Neural cell (in vitro differentiated cells): ENCODE measurements around the gene CRYGS. TPM values are rescaled to one million over a fixed set of nuclear protein-coding genes. Genes with fewer than 3 reads are reported as not detected.

Experiments
- H2AFZ ChIP-seq: fragments of 200-600, 300-800 bp; sonication (generic), shearing (Covaris generic); 2 replicates; pipeline ENCODE4 v1.6.0; 2014; ENCODE audit warnings: low read depth, mild to moderate bottlenecking, antibody characterized with exemption, low read length, moderate library complexity
- H3F3A ChIP-seq: fragments of 200-600 bp; shearing (Covaris generic); 2 replicates; pipeline ENCODE4 v1.6.1; 2016; ENCODE audit warnings: mild to moderate bottlenecking, moderate library complexity, mixed read lengths, antibody characterized with exemption, low read length; ENCODE audit not compliant: insufficient read depth, poor library complexity, severe bottlenecking
- H3K27ac ChIP-seq: fragments of 200-600, 300-800 bp; sonication (generic), shearing (Covaris generic); 2 replicates; pipeline ENCODE4 v1.5.1; 2014; ENCODE audit warnings: mild to moderate bottlenecking, low read length, moderate library complexity
- H3K27me3 ChIP-seq: fragments of 300-800, 200-600 bp; sonication (generic), shearing (Covaris generic); 2 replicates; pipeline ENCODE4 v1.6.0; 2014; ENCODE audit warnings: mild to moderate bottlenecking, low read depth, low read length, moderate library complexity; ENCODE audit not compliant: insufficient read depth
- H3K36me3 ChIP-seq: fragments of 300-800, 200-600 bp; sonication (generic), shearing (Covaris generic); 2 replicates; pipeline ENCODE4 v1.5.1; 2014; ENCODE audit warnings: mild to moderate bottlenecking, antibody characterized with exemption, low read length, moderate library complexity; ENCODE audit not compliant: insufficient read depth
- H3K4me2 ChIP-seq: fragments of 300-800, 200-600 bp; sonication (generic), shearing (Covaris generic); 2 replicates; pipeline ENCODE4 v1.6.0; 2014; ENCODE audit warnings: mild to moderate bottlenecking, low read length
- H3K4me3 ChIP-seq: fragments of 300-800, 200-600 bp; sonication (generic), shearing (Covaris generic); 2 replicates; pipeline ENCODE4 v1.5.1; 2014; ENCODE audit warnings: mild to moderate bottlenecking, low read length, moderate library complexity
- H3K79me2 ChIP-seq: fragments of 200-600 bp; shearing (Covaris generic); replicated peaks from 2 replicates; pipeline ENCODE4 v1.6.0; 2014; ENCODE audit warnings: mild to moderate bottlenecking, low read length, moderate library complexity; ENCODE audit not compliant: insufficient read depth
- H3K9ac ChIP-seq: fragments of 300-800, 200-600 bp; sonication (generic), shearing (Covaris generic); 2 replicates; pipeline ENCODE4 v1.6.1; 2016; ENCODE audit warnings: mild to moderate bottlenecking, low read length, mixed read lengths
- H3K9me2 ChIP-seq: fragments of 200-600 bp; shearing (Covaris generic); 2 replicates; pipeline ENCODE4 v1.6.1; 2016; ENCODE audit warnings: mild to moderate bottlenecking, low read length, mixed read lengths; ENCODE audit not compliant: insufficient read depth
- H3K9me3 ChIP-seq: fragments of 200-600, 300-800 bp; sonication (generic), shearing (Covaris generic); 2 replicates; pipeline ENCODE4 v1.6.1; 2016; ENCODE audit warnings: mild to moderate bottlenecking, mixed run types, low read length, moderate library complexity, mixed read lengths
- H4K20me1 ChIP-seq: fragments of 200-600 bp; shearing (Covaris generic); 2 replicates; pipeline ENCODE4 v1.6.1; 2016; ENCODE audit warnings: mild to moderate bottlenecking, mixed run types; ENCODE audit not compliant: insufficient read depth
- CTCF ChIP-seq: fragments of 450-650 bp; IDR thresholded peaks from 2 replicates; pipeline ENCODE4 v1.5.1; 2014; ENCODE audit warnings: antibody characterized with exemption, mild to moderate bottlenecking, moderate library complexity; ENCODE audit not compliant: poor library complexity, severe bottlenecking
- EP300 ChIP-seq: fragments of 450-650 bp; conservative IDR thresholded peaks from 2 replicates; pipeline ENCODE4 v1.6.1; 2014; ENCODE audit warnings: antibody characterized with exemption, mild to moderate bottlenecking, moderate library complexity; ENCODE audit not compliant: poor library complexity, severe bottlenecking
- EZH2 ChIP-seq: fragments of 200-600, 300-800 bp; shearing (Covaris generic), sonication (generic); IDR thresholded peaks from 2 replicates; pipeline ENCODE4 v1.6.1; 2014; ENCODE audit warnings: antibody characterized with exemption, low read length, borderline replicate concordance, mild to moderate bottlenecking; ENCODE audit not compliant: insufficient read depth, poor library complexity, severe bottlenecking
- MXI1 ChIP-seq: fragments of 450-650 bp; conservative IDR thresholded peaks from 2 replicates; pipeline ENCODE4 v1.6.1; 2014; ENCODE audit warnings: antibody characterized with exemption, mild to moderate bottlenecking; ENCODE audit not compliant: poor library complexity, severe bottlenecking
- POLR2AphosphoS5 ChIP-seq: IDR thresholded peaks from 2 replicates; pipeline ENCODE4 v1.6.1; 2012
- RAD21 ChIP-seq: fragments of 450-650 bp; conservative IDR thresholded peaks from 2 replicates; pipeline ENCODE4 v1.6.1; 2014; ENCODE audit warnings: antibody characterized with exemption, mild to moderate bottlenecking, moderate library complexity
- REST ChIP-seq: IDR thresholded peaks from 2 replicates; pipeline ENCODE4 v1.6.1; 2012; ENCODE audit warnings: borderline replicate concordance
- SMC3 ChIP-seq: fragments of 450-650 bp; conservative IDR thresholded peaks from 2 replicates; pipeline ENCODE4 v1.6.1; 2014; ENCODE audit warnings: antibody characterized with exemption, mild to moderate bottlenecking, moderate library complexity; ENCODE audit not compliant: poor library complexity
- TAF1 ChIP-seq: IDR thresholded peaks from 2 replicates; pipeline ENCODE4 v1.6.1; 2012; ENCODE audit warnings: low read depth
- polyA plus RNA-seq: library from polyadenylated mRNA; depleted of rRNA; stranded (reverse); fragments of >200 nt; gene quantifications from 2 replicates; pipeline ENCODE4 v1.2.3, GENCODE V29; 2014

Gene CRYGS
- polyA plus RNA-seq, 1 donor from 2014 or later, result 7.7 TPM

GRCh38 chr3:186589856-186590579 is 45.8 kb upstream of the CRYGS start:
- Histone ChIP-seq H3K79me2 (no peaks in the 10 kb centered on the region), H3K27ac (no peak overlapping the region), H3K4me3 (no peak overlapping the region)

GRCh38 chr3:186589121-186589520 is 44.9 kb upstream of the CRYGS start:
- no peaks in the 10 kb centered on the region for H3K9me3 ChIP-seq
- TF ChIP-seq RAD21 (peak; percentile 77), MXI1 (no peak), CTCF (peak; percentile 70), SMC3 (peak; percentile 75)
- no peaks in the 10 kb centered on the region for H3F3A ChIP-seq
- H3K4me3 ChIP-seq, result no peak overlapping the region
- H3K9me2 ChIP-seq, result no peaks in the 10 kb centered on the region
- no peaks in the 10 kb centered on the region for H3K27me3 ChIP-seq
- H3K79me2 ChIP-seq, result no peaks in the 10 kb centered on the region
- H3K27ac ChIP-seq, result no peak overlapping the region
- H2AFZ ChIP-seq, result no peak overlapping the region
- H4K20me1 ChIP-seq, result no peaks in the 10 kb centered on the region
- H3K9ac ChIP-seq, result no peak overlapping the region
- H3K4me2 ChIP-seq, result no peak overlapping the region
- no peaks in the 10 kb centered on the region for H3K36me3 ChIP-seq

More at GRCh38 chr3:186589856-186590579, 45.8 kb upstream of the CRYGS start:
- H3K36me3 ChIP-seq, result no peaks in the 10 kb centered on the region
- H2AFZ ChIP-seq, result no peak overlapping the region
- H3K9me3 ChIP-seq, result no peaks in the 10 kb centered on the region
- no peaks in the 10 kb centered on the region for H3K27me3 ChIP-seq
- H3K9ac ChIP-seq, result no peak overlapping the region
- no peaks in the 10 kb centered on the region for H3F3A ChIP-seq
- H3K9me2 ChIP-seq, result no peaks in the 10 kb centered on the region
- no peak for TF ChIP-seq TAF1
- no peak for TF ChIP-seq CTCF
- TF ChIP-seq SMC3, result no peak
- no peak for TF ChIP-seq EZH2
- no peak for TF ChIP-seq RAD21
- TF ChIP-seq EP300, result no peak
- TF ChIP-seq MXI1, result no peak
- TF ChIP-seq REST, result no peak
- TF ChIP-seq POLR2AphosphoS5, result no peak
- no peaks in the 10 kb centered on the region for H4K20me1 ChIP-seq
- no peak overlapping the region for H3K4me2 ChIP-seq
